H1 (cell line): ENCODE results near the gene UFSP1. TPM values are rescaled to one million over a fixed set of nuclear protein-coding genes. Genes with fewer than 3 reads are reported as not detected.

Experiments used
- ASH2L ChIP-seq: fragments of 200-600, 300-600 bp; sonication (generic); IDR thresholded peaks from one replicate; pipeline ENCODE4 v1.7.1; 2017; ENCODE audit warnings: low read length
- YY1 ChIP-seq: IDR thresholded peaks from 2 replicates; pipeline ENCODE4 v1.6.1; 2011; ENCODE audit warnings: low read depth, mild to moderate bottlenecking, low read length
- polyA plus RNA-seq, 7 experiments: library from polyadenylated mRNA; depleted of rRNA in 3 of 7; stranded (reverse) in 5 of 7; unstranded in 2 of 7; fragments of >200 nt in 5 of 7; fragments of 200-250 nt in 2 of 7; gene quantifications; 1 replicate in 5 of 7; 2 replicates in 1 of 7; 4 replicates in 1 of 7; pipeline versions ENCODE4 v1.2.1 to v1.2.3, GENCODE V29; 2011 to 2013; ENCODE audit warnings: missing spikeins in 2 of 7, mixed read lengths in 2 of 7
- total RNA-seq: library from RNA; stranded (reverse); fragmentation: NEBNext Ultra II Directional; extraction: Animal tissue kit (Norgen Biotek cat#: 25700); gene quantifications from 2 replicates; pipeline ENCODE4 v1.2.1, GENCODE V29; 2021

Gene UFSP1
- total and polyA plus RNA-seq, 2 of the 8 experiments (the other 6 are each of a cell fraction or from before 2014, with no cell fraction given) = 1.6 to 4.3 TPM

GRCh38 chr7:100864263-100864845 lies 25.2 kb downstream of the UFSP1 start (continued):
- no peak for TF ChIP-seq YY1
- no peak for TF ChIP-seq ASH2L
